HG03565 (cell line): ENCODE data around the gene ZNF644.
"Not testable (repeated sequence)": the region's sequence is repeated elsewhere in the genome, so short reads cannot be mapped to it uniquely, and the experiment has no call there.

Experiments used
- ATAC-seq: cut with Tn5 transposase; IDR thresholded peaks from one replicate; pipeline ENCODE4 v1.9.1; 2021; ENCODE audit warnings: mild to moderate bottlenecking, moderate library complexity; ENCODE audit not compliant: unreplicated experiment

Gene ZNF644

GRCh38 chr1:90936731-90937130 lies 85.1 kb downstream of the ZNF644 start:
- ATAC-seq: no peak

- no peak for ATAC-seq
Measured at GRCh38 chr1:90936061-90936460, 85.8 kb downstream of the ZNF644 start.

GRCh38 chr1:90928231-90928630 lies 93.6 kb downstream of the ZNF644 start:
- not testable (repeated sequence) for ATAC-seq

- ATAC-seq: not testable (repeated sequence)
Measured at GRCh38 chr1:90927674-90928073, 94.2 kb downstream of the ZNF644 start.

- ATAC-seq: no peak
Measured at GRCh38 chr1:90926971-90927370, 94.9 kb downstream of the ZNF644 start.

- ATAC-seq: no peak
Measured at GRCh38 chr1:90925928-90926869, 95.6 kb downstream of the ZNF644 start.

GRCh38 chr1:90924982-90925381 lies 96.9 kb downstream of the ZNF644 start:
- ATAC-seq: no peak

- ATAC-seq: no peak
Measured at GRCh38 chr1:90922996-90923395, 98.8 kb downstream of the ZNF644 start.

- no peak for ATAC-seq
Measured at GRCh38 chr1:90922202-90922601, 99.6 kb downstream of the ZNF644 start.

- no peak for ATAC-seq
Measured at GRCh38 chr1:90919900-90920299, 101.9 kb downstream of the ZNF644 start.

GRCh38 chr1:90919190-90919719 lies 102.6 kb downstream of the ZNF644 start:
- ATAC-seq: no peak

- ATAC-seq: peak; percentile 41
Measured at GRCh38 chr1:90911353-90911752, 110.5 kb downstream of the ZNF644 start.

- no peak for ATAC-seq
Measured at GRCh38 chr1:90902672-90903071, 119.2 kb downstream of the ZNF644 start.

- ATAC-seq: no peak
Measured at GRCh38 chr1:90899263-90899662, 122.6 kb downstream of the ZNF644 start.

GRCh38 chr1:90893679-90894078 lies 128.2 kb downstream of the ZNF644 start:
- not testable (repeated sequence) for ATAC-seq

GRCh38 chr1:90892884-90893283 lies 129.0 kb downstream of the ZNF644 start:
- ATAC-seq: not testable (repeated sequence)

- ATAC-seq: not testable (repeated sequence)
Measured at GRCh38 chr1:90892196-90892595, 129.6 kb downstream of the ZNF644 start.

- not testable (repeated sequence) for ATAC-seq
Measured at GRCh38 chr1:90891756-90892155, 130.1 kb downstream of the ZNF644 start.

GRCh38 chr1:90882221-90882620 lies 139.6 kb downstream of the ZNF644 start:
- no peak for ATAC-seq

- no peak for ATAC-seq
Measured at GRCh38 chr1:90881034-90881433, 140.8 kb downstream of the ZNF644 start.

GRCh38 chr1:90879281-90879680 lies 142.6 kb downstream of the ZNF644 start:
- ATAC-seq: no peak

GRCh38 chr1:90876101-90876500 lies 145.7 kb downstream of the ZNF644 start:
- ATAC-seq: no peak
